HG02852 (cell line): Measurements from ENCODE around the gene PPM1M.

ENCODE experiments used
- ATAC-seq: cut with Tn5 transposase; IDR thresholded peaks from one replicate; pipeline ENCODE4 v1.9.1; 2021; ENCODE audit warnings: mild to moderate bottlenecking, moderate library complexity; ENCODE audit not compliant: unreplicated experiment

PPM1M gene

DNA sequence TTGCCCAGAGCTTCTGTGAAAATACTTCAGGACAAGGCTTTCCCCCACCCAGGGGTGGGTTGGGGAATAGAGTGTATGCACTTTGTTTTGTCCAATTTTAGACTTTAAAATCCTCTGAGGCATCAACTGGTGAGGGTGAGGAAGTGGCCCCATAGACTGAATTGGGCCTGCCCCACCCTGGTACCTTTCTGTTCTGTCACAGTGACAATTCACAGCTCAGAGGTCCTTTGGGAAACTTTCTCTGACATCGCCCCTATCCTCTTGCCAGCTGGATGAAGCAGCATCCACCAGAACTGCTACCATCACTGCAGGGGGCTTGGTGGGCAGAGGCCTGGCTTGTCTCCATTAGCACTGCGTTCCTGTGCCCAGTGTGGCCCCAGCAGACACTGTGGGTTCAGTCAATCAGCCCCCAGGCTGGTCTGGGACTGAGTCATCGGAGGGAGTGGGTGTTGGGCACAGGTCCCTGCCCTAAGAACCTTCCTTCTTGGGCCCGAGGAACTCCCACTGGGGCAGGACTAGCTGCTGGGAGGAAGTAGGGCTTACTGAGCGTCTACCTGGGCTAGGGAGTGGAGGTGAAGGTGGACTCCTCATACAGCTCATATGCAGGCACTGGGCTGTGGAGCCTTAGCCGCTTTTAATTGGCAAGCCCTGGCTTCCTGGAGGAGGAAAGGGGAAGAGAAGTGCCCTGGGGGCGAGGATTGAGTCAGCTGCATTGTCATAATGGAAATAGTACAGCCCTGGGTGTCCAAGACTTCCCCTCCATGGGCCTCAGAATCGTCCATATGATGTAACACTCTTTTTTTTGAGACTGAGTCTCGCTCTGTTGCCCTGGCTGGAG, 1.5 kb upstream of the PPM1M start:
- ATAC-seq, result peak; percentile 36

DNA sequence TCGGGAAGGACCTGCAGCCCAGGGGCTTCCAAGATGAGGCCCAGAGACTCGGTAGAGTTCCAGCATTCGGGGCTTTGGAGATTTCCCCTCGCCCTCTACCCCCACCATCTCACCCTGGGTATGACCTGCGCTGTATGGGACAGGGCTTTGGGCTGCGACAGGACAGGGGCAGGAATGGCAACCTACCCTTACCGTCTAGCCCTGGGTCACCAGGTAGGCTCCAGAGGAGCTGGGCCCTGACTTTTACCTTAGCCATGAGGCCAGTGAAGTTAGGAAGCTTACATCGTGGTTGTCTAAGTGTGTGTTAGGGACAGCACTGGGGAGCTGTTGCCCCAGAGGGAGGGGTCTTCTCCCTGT, 683 bp downstream of the PPM1M start:
- ATAC-seq, result no peak

- ATAC-seq, result no peak
These were observed 1.3 kb downstream of the PPM1M start for GRCh38 chr3:52246728-52247408.

DNA sequence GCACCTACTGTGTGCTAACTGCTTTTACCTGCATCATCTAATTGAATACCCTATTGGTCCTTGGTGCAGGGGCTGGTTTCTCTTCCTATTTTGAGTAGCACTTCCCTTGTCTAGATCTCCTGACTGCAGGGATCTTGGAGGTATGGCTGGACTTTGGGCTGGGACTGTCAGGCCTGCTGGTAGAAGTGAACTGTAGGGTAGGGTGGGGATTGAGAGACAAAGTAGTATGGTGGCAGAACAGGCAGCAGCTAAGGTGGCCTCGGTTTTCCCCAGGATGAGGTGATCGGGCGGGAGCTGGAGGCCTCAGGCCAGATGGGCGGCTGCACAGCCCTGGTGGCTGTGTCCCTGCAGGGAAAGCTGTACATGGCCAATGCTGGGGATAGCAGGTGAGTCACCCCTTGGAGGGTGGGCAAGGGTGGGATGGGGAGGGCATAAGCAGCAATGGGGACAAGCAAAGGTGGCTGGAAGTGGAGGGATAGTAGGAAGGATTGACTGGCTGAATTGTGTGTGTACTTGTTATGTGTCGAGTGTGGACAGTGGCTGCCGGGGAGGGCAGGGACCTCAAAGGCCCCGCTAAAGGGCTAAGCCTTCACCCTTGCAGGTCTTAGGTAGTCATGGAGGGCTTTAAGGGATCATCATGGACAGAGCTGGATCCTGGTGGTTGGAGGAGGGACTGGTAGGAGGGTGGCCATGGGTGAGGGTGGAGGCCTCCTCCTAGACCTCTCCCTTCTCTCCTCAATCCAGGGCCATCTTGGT, 2.0 kb downstream of the PPM1M start:
- ATAC-seq, result no peak

DNA sequence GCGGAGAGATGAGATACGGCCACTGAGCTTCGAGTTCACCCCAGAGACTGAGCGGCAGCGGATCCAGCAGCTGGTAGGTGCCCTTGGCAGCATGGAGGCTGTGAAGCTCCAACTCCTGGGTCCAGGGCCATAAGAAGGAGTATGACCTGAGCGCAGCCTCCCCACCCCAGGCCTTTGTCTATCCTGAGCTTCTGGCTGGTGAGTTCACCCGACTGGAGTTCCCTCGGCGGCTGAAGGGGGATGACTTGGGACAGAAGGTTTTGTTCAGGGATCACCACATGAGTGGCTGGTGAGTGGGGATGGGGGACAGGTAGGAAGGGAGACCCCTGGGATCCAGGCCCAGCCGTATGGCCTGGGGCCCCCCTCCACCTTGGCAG, 2.6 kb downstream of the PPM1M start:
- ATAC-seq, result no peak

- no peak for ATAC-seq
These were observed 3.4 kb downstream of the PPM1M start for GRCh38 chr3:52248816-52249547.

- no peak for ATAC-seq
These were observed 4.1 kb downstream of the PPM1M start for GRCh38 chr3:52249683-52250082.

- no peak for ATAC-seq
These were observed 4.6 kb downstream of the PPM1M start for GRCh38 chr3:52250122-52250521.

DNA sequence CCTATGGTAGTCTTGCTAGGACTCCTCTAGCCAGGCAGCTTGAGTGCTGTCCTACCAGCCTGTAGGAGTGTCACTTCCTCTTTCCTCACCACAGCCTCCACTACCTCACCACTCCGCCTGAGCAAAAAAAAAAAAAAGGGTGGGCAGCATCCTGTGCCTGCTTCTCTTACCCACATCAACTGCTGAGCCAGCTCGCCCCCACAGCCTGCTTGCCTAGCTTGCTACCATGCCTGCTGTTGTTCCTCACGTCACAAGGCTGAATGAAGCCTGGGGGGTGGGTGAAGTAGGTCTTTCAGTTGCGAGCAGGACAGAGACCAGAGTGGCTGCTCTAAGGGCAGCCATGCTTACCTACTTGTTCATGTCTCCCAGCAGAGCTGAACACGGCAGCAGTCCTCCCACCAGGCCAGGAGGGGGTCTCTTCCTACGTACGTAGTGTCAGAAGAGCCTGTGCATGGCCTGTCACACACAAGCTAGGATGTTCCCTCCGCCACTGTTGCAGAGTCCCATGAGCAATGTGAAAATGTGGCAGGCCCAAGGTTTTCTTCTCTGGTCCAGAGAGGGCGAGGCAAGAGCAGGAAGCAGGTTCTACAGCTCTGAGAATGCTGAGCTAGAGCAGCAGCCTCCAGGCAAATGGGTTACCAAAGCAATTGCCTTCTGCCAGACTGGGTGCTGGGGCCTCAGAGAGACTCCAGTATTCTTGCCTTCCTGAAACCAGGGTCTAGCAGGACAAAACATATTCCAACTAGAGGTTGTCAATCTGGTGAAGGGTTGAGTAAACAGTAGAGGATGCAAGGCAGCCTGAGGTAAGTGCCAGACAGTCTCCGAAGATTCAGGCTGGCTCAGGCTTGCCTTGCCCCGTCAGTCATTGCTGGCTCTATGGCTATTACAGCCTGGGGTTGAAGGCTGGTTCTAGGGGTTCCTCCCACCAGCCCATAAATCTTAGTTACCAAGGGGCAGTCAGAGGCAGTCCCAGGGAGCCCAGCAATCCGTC, 8.1 kb downstream of the PPM1M start:
- peak; percentile 91 for ATAC-seq

GRCh38 chr3:52254608-52255007, 9.0 kb downstream of the PPM1M start:
- ATAC-seq, result no peak

DNA sequence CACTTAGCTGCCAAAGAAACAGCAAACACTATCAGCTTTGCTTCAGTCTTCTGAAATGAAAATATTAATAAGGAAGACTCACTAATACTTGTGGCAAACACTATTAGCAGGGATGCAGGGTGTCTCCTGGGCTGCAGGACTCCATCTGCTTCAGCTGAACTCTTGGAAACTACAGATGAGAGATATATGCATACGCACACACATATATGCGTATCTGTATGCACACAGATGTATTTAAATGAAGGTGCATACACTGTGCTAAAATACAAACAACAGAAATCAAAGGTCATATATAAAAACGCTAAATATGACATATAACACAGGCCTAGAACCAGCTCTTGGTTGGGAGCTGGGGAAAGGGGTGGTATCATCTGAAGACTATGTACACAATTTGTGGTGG, 10.6 kb downstream of the PPM1M start:
- ATAC-seq, result no peak

DNA sequence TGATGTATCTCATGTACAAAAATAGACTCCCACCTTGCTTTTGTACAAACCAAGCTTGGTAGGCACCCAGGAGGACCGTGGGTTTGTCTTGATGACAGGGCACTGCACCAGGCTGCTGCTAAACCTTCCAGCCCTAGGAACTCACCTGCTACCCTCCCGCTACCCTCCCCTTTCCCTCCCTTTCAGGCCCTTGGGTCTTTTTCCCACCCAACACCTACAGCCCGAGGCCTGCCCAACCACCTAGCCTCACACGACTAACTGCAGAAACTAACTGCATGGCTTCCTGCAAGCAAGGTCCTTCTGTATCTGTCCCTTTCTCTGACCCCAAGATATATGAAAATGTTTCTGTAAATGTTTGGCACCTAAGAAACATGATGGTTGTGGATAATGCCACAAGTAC, 11.1 kb downstream of the PPM1M start:
- ATAC-seq, result no peak

DNA sequence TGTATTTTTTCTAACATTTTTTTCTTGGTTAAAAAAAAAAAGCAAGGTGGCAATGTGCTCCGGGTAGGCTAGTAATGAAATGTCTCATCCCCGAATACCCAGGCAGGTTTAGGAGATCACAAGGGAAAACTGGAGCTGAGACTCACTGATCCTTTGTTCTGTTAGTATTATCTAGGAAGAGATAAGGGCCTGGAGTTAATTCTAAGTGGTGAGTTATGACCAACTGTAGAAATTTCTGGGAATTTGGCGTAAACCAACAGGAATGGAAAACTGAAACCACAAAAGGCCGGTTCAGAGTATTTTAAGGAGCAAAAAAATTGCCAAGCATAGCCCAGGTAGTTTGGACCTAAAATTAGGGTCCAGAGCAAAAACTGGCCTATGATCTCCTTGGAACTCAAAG, 12.4 kb downstream of the PPM1M start:
- ATAC-seq, result no peak

GRCh38 chr3:52259035-52259434, 13.5 kb downstream of the PPM1M start:
- ATAC-seq, result no peak

- ATAC-seq, result no peak
These were observed 13.9 kb downstream of the PPM1M start for GRCh38 chr3:52259448-52259847.

DNA sequence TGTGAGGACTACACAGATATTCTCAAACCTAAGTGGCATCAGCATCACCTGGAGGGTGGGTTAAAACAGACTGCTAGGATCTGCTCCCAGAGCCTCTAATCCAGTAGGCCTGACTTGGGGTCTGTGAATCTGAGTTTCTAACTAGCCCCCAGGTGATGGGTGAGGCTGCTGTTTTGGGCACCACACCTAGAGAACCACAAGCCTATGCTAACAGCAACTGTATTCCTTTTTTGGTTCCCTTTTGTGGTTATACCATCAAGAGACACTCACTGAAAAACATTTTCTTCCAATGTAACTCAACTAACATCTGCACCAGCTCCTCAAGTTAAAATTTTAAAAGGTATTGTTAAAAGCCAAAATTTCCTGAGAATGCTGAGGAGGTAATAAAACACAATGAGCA, 16.9 kb downstream of the PPM1M start:
- ATAC-seq, result no peak

DNA sequence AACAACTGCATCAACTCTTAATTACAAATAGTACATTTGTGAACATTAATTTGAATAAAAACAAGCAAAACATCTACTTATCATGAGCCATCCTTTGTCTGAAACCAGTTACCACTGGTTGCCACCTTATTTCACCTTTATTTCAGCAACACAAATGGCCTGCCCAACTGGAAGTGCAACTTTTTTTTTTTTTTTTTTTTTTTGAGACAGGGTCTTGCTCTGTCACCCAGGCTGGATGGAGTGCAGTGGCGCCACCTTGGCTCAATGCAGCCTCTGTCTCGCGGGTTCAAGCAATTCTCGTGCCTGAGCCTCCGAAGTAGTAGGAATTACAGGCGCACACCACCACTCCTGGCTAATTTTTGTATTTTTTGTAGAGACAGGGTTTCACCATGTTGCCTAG, 19.8 kb downstream of the PPM1M start:
- no peak for ATAC-seq

- no peak for ATAC-seq
These were observed 22.5 kb downstream of the PPM1M start for GRCh38 chr3:52268036-52268435.

- ATAC-seq, result no peak
These were observed 24.2 kb downstream of the PPM1M start for GRCh38 chr3:52269776-52270175.

- no peak for ATAC-seq
These were observed 24.7 kb downstream of the PPM1M start for GRCh38 chr3:52270252-52270754.
